Loucy (cell line): ENCODE data around the gene KCNK1.

Source experiments
- H2AFZ ChIP-seq: fragments of 200-600 bp; sonication (generic); 2 replicates; pipeline ENCODE4 v1.6.0; 2016; ENCODE audit warnings: antibody characterized with exemption, mild to moderate bottlenecking, low read length, moderate library complexity
- H3F3A ChIP-seq: fragments of 200-600 bp; 2 replicates; pipeline ENCODE4 v1.6.0; 2016; ENCODE audit warnings: antibody characterized with exemption, low read depth, mild to moderate bottlenecking
- H3K27me3 ChIP-seq: fragments of 200-600 bp; sonication (generic); 2 replicates; pipeline ENCODE4 v1.6.1; 2014; ENCODE audit warnings: low read length, mild to moderate bottlenecking; ENCODE audit not compliant: insufficient read depth, poor library complexity, severe bottlenecking
- H3K36me3 ChIP-seq: fragments of 200-600 bp; sonication (generic); 2 replicates; pipeline ENCODE4 v1.6.1; 2016; ENCODE audit warnings: low read length; ENCODE audit not compliant: insufficient read depth
- H3K4me1 ChIP-seq: fragments of 200-600 bp; sonication (generic); 2 replicates; pipeline ENCODE4 v1.5.1; 2014; ENCODE audit warnings: low read length, mild to moderate bottlenecking; ENCODE audit not compliant: insufficient read depth, poor library complexity, severe bottlenecking
- H3K4me2 ChIP-seq: fragments of 200-600 bp; sonication (generic); 2 replicates; pipeline ENCODE4 v1.6.0; 2014; ENCODE audit warnings: antibody characterized with exemption, low read length, low read depth, mild to moderate bottlenecking; ENCODE audit not compliant: poor library complexity, severe bottlenecking
- H3K4me3 ChIP-seq: fragments of 200-600 bp; sonication (generic); 2 replicates; pipeline ENCODE4 v1.5.1; 2014; ENCODE audit warnings: low read length, mild to moderate bottlenecking, mixed read lengths; ENCODE audit not compliant: poor library complexity, severe bottlenecking
- H3K79me2 ChIP-seq: fragments of 200-600 bp; sonication (generic); 2 replicates; pipeline ENCODE4 v1.6.1; 2014; ENCODE audit warnings: low read length; ENCODE audit not compliant: insufficient read depth
- H3K9ac ChIP-seq: fragments of 200-600 bp; sonication (generic); 2 replicates; pipeline ENCODE4 v1.6.0; 2014; ENCODE audit warnings: mild to moderate bottlenecking, low read depth, low read length, moderate library complexity; ENCODE audit not compliant: poor library complexity, severe bottlenecking
- H3K9me2 ChIP-seq: fragments of 200-600 bp; sonication (generic); replicated peaks from 2 replicates; pipeline ENCODE4 v1.6.1; 2016; ENCODE audit warnings: low read depth, low read length, mixed read lengths
- H3K9me3 ChIP-seq: fragments of 200-600 bp; sonication (generic); 2 replicates; pipeline ENCODE4 v1.6.1; 2014; ENCODE audit warnings: mild to moderate bottlenecking, antibody characterized with exemption, low read length, low read depth; ENCODE audit not compliant: insufficient read depth
- H4K20me1 ChIP-seq: fragments of 200-600 bp; sonication (generic); 2 replicates; pipeline ENCODE4 v1.6.0; 2014; ENCODE audit warnings: antibody characterized with exemption, low read length, mild to moderate bottlenecking; ENCODE audit not compliant: insufficient read depth, poor library complexity, severe bottlenecking
- CTCF ChIP-seq: fragments of 200-600 bp; sonication (generic); conservative IDR thresholded peaks from 2 replicates; pipeline ENCODE4 v1.5.1; 2014; ENCODE audit warnings: mild to moderate bottlenecking, antibody characterized with exemption, low read length
- EZH2phosphoT487 ChIP-seq: fragments of 200-600 bp; IDR thresholded peaks from 2 replicates; pipeline ENCODE4 v1.6.1; 2018; ENCODE audit warnings: antibody characterized with exemption, mild to moderate bottlenecking, moderate library complexity, borderline replicate concordance

The KCNK1 gene

GRCh38 chr1:233584376-233584775 lies 29.5 kb upstream of the KCNK1 start:
- peak overlapping the region; percentile 57 for H3K4me2 ChIP-seq
- H3F3A ChIP-seq: no peaks in the 10 kb centered on the region
- H2AFZ ChIP-seq: no peak overlapping the region
- H3K4me3 ChIP-seq: no peak overlapping the region
- no peaks in the 10 kb centered on the region for H3K27me3 ChIP-seq
- H4K20me1 ChIP-seq: no peaks in the 10 kb centered on the region
- no peaks in the 10 kb centered on the region for H3K9me2 ChIP-seq
- TF ChIP-seq EZH2phosphoT487: no peak
- no peak for TF ChIP-seq CTCF
- no peak overlapping the region for H3K9ac ChIP-seq
- no peaks in the 10 kb centered on the region for H3K79me2 ChIP-seq
- peaks cover 27% of the 10 kb centered on the region for H3K4me1 ChIP-seq
- no peaks in the 10 kb centered on the region for H3K36me3 ChIP-seq
- H3K9me3 ChIP-seq: no peaks in the 10 kb centered on the region

- H3K27me3 ChIP-seq: no peaks in the 10 kb centered on the region
Measured at GRCh38 chr1:233584931-233585330, 29.0 kb upstream of the KCNK1 start.

GRCh38 chr1:233586301-233586700 lies 27.6 kb upstream of the KCNK1 start:
- Histone ChIP-seq H3F3A (no peaks in the 10 kb centered on the region), H3K4me2 (no peak overlapping the region), H3K36me3 (no peaks in the 10 kb centered on the region), H3K9me2 (no peaks in the 10 kb centered on the region), H3K27me3 (no peaks in the 10 kb centered on the region), H3K9ac (no peak overlapping the region), H3K4me3 (no peak overlapping the region), H3K4me1 (peaks cover 27% of the 10 kb centered on the region), H2AFZ (no peak overlapping the region), H4K20me1 (no peaks in the 10 kb centered on the region), H3K79me2 (no peaks in the 10 kb centered on the region), H3K9me3 (no peaks in the 10 kb centered on the region)
- TF ChIP-seq CTCF: no peak

More at GRCh38 chr1:233584931-233585330, 29.0 kb upstream of the KCNK1 start:
- Histone ChIP-seq H2AFZ (no peak overlapping the region), H3K9me3 (no peaks in the 10 kb centered on the region), H3F3A (no peaks in the 10 kb centered on the region), H3K9ac (no peak overlapping the region), H3K36me3 (no peaks in the 10 kb centered on the region), H4K20me1 (no peaks in the 10 kb centered on the region), H3K4me2 (peak overlapping the region; percentile 57), H3K9me2 (no peaks in the 10 kb centered on the region), H3K4me1 (peaks cover 27% of the 10 kb centered on the region), H3K4me3 (peak overlapping the region; percentile 32), H3K79me2 (no peaks in the 10 kb centered on the region)
- TF ChIP-seq EZH2phosphoT487: no peak
- TF ChIP-seq CTCF: no peak
